ENCODE results near the gene HOGA1. TPM values are rescaled to one million over a fixed set of nuclear protein-coding genes. Genes with fewer than 3 reads are reported as not detected.

The HOGA1 gene
- total and polyA plus RNA-seq, 12 donors, result 2.1 to 30.8 (median 13.0) TPM

GRCh38 chr10:97577701-97578100 lies 6.5 kb upstream of the HOGA1 start:
- DNase-seq, result no peak
- no peaks in the 10 kb centered on the region for H3K9me3 ChIP-seq (replicated peaks in 1 of 3)
- no peaks in the 10 kb centered on the region for H3K27me3 ChIP-seq
- peaks cover 6 to 23% of the 10 kb centered on the region in 2 donors for H3K4me1 ChIP-seq (replicated peaks in 1 of 2)
- no peak for TF ChIP-seq CTCF (IDR thresholded peaks at IDR 0.05)
- TF ChIP-seq POLR2A (IDR thresholded peaks at IDR 0.05), result no peak
- intact Hi-C loops (cut with DNase I), result loop anchor here in 1 of 2 donors (10.0 kb wide), 1 partner anchor 157 kb away; the partner anchor contains the start of gene ZFYVE27
- 65 to 79% (median 73%) methylated on average over 4 to 9 of the region's 9 CpGs for WGBS, 4 donors
- H3K4me3 ChIP-seq, result no peak overlapping the region
- H3K36me3 ChIP-seq (replicated peaks in 1 of 2), result no peaks in the 10 kb centered on the region
- no peak overlapping the region for H3K27ac ChIP-seq

GRCh38 chr10:97578171-97578844 lies 5.9 kb upstream of the HOGA1 start:
- no peak overlapping the region for H3K27ac ChIP-seq
- TF ChIP-seq CTCF (IDR thresholded peaks at IDR 0.05) (no peak), POLR2A (IDR thresholded peaks at IDR 0.05) (no peak)
- H3K27me3 ChIP-seq, result no peaks in the 10 kb centered on the region
- intact Hi-C loops (cut with DNase I), result loop anchor here in 1 of 2 donors (10.0 kb wide), 1 partner anchor 156 kb away; the partner anchor contains the start of gene ZFYVE27
- WGBS, 4 donors, result 66 to 85% (median 79%) methylated on average over 34 to 40 of the region's 40 CpGs
- no peak overlapping the region for H3K4me3 ChIP-seq
- no peak for DNase-seq
- no peaks in the 10 kb centered on the region for H3K36me3 ChIP-seq (replicated peaks in 1 of 2)
- H3K9me3 ChIP-seq (replicated peaks in 1 of 3), result no peaks in the 10 kb centered on the region
- peaks cover 6 to 20% of the 10 kb centered on the region in 2 donors for H3K4me1 ChIP-seq (replicated peaks in 1 of 2)

GRCh38 chr10:97580421-97581367 lies 3.5 kb upstream of the HOGA1 start:
- H3K4me3 ChIP-seq, result no peak overlapping the region
- H3K9me3 ChIP-seq (replicated peaks in 1 of 3), result no peaks in the 10 kb centered on the region
- DNase-seq, result peak in 1 of 7 donors; percentile 8
- H3K36me3 ChIP-seq (replicated peaks in 1 of 2), result no peaks in the 10 kb centered on the region
- 88 to 92% (median 91%) methylated on average over 9 of the region's 9 CpGs for WGBS, 4 donors
- no peak overlapping the region for H3K27ac ChIP-seq
- intact Hi-C loops (cut with DNase I), result no loop called here
- H3K4me1 ChIP-seq (replicated peaks in 1 of 2), result peaks cover 10 to 24% of the 10 kb centered on the region in 2 donors
- no peaks in the 10 kb centered on the region for H3K27me3 ChIP-seq
- TF ChIP-seq CTCF (IDR thresholded peaks at IDR 0.05) (no peak), POLR2A (IDR thresholded peaks at IDR 0.05) (no peak)

- peak in 1 of 7 donors; percentile 9 for DNase-seq
- intact Hi-C loops (cut with DNase I), result no loop called here
- H3K4me3 ChIP-seq, result no peak overlapping the region
- 90 to 100% (median 95%) methylated on average over 5 to 8 of the region's 8 CpGs for WGBS, 4 donors
- H3K27ac ChIP-seq, result no peak overlapping the region
- TF ChIP-seq POLR2A (IDR thresholded peaks at IDR 0.05) (no peak), CTCF (IDR thresholded peaks at IDR 0.05) (no peak)
- no peaks in the 10 kb centered on the region for H3K9me3 ChIP-seq (replicated peaks in 1 of 3)
- H3K36me3 ChIP-seq (replicated peaks in 1 of 2), result no peaks in the 10 kb centered on the region
- H3K27me3 ChIP-seq, result no peaks in the 10 kb centered on the region
- H3K4me1 ChIP-seq (replicated peaks in 1 of 2), result peaks cover 10 to 32% of the 10 kb centered on the region in 2 donors
These were observed 2.0 kb upstream of the HOGA1 start for GRCh38 chr10:97582169-97582568.

Measured in adrenal gland (tissue), 12 donors.